Stimulated activated CD4-positive, alpha-beta T cell treated with anti-CD3 and anti-CD28 coated beads, Interleukin-2, amount 100 ng/mL, for 4 hours (primary cell): ENCODE data around the gene HEBP2.

Experiments used
- DNase-seq: peaks from one replicate; pipeline ENCODE4 v3.0.0-alpha.2; 2020; ENCODE audit warnings: low read depth

Gene HEBP2

GRCh38 chr6:138397128-138398122 lies 6.6 kb upstream of the HEBP2 start:
- no peak for DNase-seq

- no peak for DNase-seq
Measured at GRCh38 chr6:138400326-138400725, 3.7 kb upstream of the HEBP2 start.

GRCh38 chr6:138401960-138402837 lies 1.8 kb upstream of the HEBP2 start:
- DNase-seq: no peak

- no peak for DNase-seq
Measured at GRCh38 chr6:138402838-138403187, 1.2 kb upstream of the HEBP2 start.

- DNase-seq: peak; percentile 2
Measured at GRCh38 chr6:138403324-138403800, 661 bp upstream of the HEBP2 start.

GRCh38 chr6:138404666-138405337 lies 779 bp downstream of the HEBP2 start:
- no peak for DNase-seq

GRCh38 chr6:138405816-138406413 lies 1.9 kb downstream of the HEBP2 start:
- no peak for DNase-seq

GRCh38 chr6:138406443-138406842 lies 2.4 kb downstream of the HEBP2 start:
- DNase-seq: no peak

GRCh38 chr6:138410048-138410735 lies 6.2 kb downstream of the HEBP2 start:
- no peak for DNase-seq

- no peak for DNase-seq
Measured at GRCh38 chr6:138410972-138411880, 7.2 kb downstream of the HEBP2 start.

- no peak for DNase-seq
Measured at GRCh38 chr6:138415125-138415524, 11.1 kb downstream of the HEBP2 start.

- DNase-seq: no peak
Measured at GRCh38 chr6:138416206-138416605, 12.2 kb downstream of the HEBP2 start.

GRCh38 chr6:138417493-138418117 lies 13.6 kb downstream of the HEBP2 start:
- DNase-seq: no peak

- no peak for DNase-seq
Measured at GRCh38 chr6:138418118-138418742, 14.2 kb downstream of the HEBP2 start.

- no peak for DNase-seq
Measured at GRCh38 chr6:138419766-138420165, 15.7 kb downstream of the HEBP2 start.

- DNase-seq: no peak
Measured at GRCh38 chr6:138420356-138420755, 16.3 kb downstream of the HEBP2 start.

GRCh38 chr6:138421089-138421488 lies 17.1 kb downstream of the HEBP2 start:
- no peak for DNase-seq

- no peak for DNase-seq
Measured at GRCh38 chr6:138421608-138422007, 17.6 kb downstream of the HEBP2 start.

GRCh38 chr6:138422861-138423260 lies 18.8 kb downstream of the HEBP2 start:
- DNase-seq: no peak
